RWPE1 (cell line): ENCODE data around the gene ZNF668.

Experiments used
- CTCF ChIA-PET: fragments of 350-600 bp; sonication (Branson Sonifier 250); formaldehyde crosslinking; extraction: SDS; loops from one replicate; lab custom pipeline; 2021; lab: Yijun Ruan, JAX
- POLR2A ChIA-PET: fragments of 400-600 bp; formaldehyde crosslinking; extraction: SDS; loops from one replicate; lab custom pipeline; 2020; ENCODE audit warnings: antibody characterized with exemption; ENCODE audit not compliant: low non-redundant PET; lab: Yijun Ruan, JAX
- DNase-seq: peaks from one replicate; pipeline ENCODE4 v3.0.0; 2012; ENCODE audit warnings: low spot score
- H3K27ac ChIP-seq: fragments of 450-650 bp; 2 replicates; pipeline ENCODE4 v1.5.1; 2017
- TF ChIP-seq, protein P1 (sequence below): fragments of 450-650 bp; conservative IDR thresholded peaks from 2 replicates; pipeline ENCODE4 v1.5.1; 2017; ENCODE audit warnings: low read depth, mild to moderate bottlenecking

Gene ZNF668

DNA sequence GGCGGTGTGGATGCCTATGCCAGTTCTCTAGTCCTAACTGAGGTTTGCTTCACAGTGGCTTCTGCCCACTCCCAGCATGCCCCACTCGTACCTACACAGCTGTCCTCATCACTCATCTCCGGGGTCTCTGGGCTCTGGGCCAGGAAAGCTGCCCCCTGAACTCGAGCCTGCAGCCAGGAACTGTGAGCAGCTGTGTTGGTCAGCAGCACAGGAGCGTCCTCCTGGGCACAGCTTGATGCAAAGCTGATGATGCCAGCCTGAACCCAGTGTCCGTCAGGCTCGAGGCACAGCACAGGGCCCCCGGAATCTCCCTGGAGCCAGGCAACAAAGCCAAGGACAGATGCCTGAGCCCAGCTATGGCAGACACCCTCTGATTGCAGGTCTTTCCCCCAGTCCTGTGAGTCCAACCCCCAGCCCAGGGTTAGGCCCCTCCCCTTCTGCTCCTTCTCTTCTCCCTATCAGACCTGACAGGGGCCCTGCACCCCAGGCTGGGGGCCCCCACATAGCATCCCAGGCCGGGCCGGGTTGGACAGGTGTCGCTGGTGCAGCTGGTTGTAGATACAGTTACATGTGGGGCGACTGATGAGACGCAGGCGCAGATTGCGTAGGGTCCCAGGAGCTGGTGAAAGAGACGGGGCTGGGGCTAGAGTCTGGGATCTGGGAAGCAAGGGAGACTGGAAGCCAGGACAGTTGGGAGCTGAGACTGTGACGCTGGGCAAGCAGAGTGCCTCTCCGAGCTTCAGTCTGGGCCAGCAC lies 12.0 kb upstream of the ZNF668 start:
- ChIA-PET POLR2A (no interaction called here), CTCF (interaction anchor here (0.5 kb wide), 1 partner anchor 86 kb away, joined by 3 read pairs; no protein-coding TSS in a partner anchor)
- H3K27ac ChIP-seq, result peak overlapping the region; percentile 67
- TF ChIP-seq, protein P1, sequence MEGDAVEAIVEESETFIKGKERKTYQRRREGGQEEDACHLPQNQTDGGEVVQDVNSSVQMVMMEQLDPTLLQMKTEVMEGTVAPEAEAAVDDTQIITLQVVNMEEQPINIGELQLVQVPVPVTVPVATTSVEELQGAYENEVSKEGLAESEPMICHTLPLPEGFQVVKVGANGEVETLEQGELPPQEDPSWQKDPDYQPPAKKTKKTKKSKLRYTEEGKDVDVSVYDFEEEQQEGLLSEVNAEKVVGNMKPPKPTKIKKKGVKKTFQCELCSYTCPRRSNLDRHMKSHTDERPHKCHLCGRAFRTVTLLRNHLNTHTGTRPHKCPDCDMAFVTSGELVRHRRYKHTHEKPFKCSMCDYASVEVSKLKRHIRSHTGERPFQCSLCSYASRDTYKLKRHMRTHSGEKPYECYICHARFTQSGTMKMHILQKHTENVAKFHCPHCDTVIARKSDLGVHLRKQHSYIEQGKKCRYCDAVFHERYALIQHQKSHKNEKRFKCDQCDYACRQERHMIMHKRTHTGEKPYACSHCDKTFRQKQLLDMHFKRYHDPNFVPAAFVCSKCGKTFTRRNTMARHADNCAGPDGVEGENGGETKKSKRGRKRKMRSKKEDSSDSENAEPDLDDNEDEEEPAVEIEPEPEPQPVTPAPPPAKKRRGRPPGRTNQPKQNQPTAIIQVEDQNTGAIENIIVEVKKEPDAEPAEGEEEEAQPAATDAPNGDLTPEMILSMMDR, result no peak
- DNase-seq, result no peak

DNA sequence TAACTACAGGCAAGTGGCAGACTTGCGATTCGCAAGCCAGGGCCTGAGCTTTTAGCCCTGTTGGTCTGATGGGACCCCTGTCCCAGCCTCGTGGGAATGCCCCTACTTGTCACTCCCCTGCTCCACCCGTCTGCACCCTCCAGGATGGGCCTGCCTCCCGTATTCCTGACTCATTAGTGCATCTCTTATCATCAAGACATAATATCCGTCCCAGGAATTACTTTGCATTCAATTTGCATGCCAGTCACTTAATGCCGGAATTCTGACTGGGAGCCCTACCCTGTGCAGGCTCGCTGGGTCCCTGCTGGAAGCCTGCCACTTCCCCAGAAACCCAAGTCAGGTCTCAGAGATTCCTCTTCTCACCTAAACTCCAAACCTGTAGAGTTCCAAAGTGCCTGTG lies 11.4 kb upstream of the ZNF668 start:
- H3K27ac ChIP-seq, result peak overlapping the region; percentile 67
- TF ChIP-seq, protein P1, result no peak
- no peak for DNase-seq
- CTCF ChIA-PET, result no interaction called here
- POLR2A ChIA-PET, result no interaction called here

DNA sequence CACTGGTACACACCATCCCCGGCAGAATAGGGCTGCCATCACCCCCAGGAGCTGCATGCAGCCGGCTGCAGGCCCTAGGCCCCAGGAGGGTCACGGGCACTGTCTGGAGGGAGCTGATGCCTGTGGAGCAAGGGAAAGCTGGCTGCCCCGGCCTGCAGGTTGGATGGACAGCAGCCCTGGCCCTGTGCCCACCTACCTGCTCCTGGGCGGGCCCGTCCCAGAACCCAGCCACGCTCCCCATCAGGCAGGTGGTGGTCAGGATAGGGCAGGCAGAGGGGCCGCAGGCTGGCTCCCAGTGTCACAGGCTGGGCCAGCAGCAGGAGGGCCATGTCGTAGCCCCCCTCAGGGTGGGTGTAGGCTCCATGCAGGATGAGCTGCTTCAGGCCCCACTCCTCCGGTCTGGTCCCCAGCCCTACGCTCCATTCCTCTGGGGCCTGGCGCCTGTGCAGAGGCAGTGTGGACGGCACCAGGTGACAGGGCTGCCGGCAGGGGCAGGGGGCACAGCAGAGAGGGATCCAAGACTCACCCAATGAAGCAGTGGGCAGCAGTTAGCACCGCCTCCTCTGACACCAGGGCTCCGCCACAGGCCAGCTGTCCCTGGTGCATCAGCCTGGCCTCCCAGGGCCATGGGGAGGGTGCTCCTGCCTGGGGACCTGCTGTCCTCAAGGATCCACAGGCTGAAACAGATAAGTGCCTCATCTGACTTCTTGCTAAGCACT lies 10.7 kb upstream of the ZNF668 start:
- CTCF ChIA-PET, result no interaction called here
- no peak for DNase-seq
- TF ChIP-seq, protein P1, result no peak
- POLR2A ChIA-PET, result interaction anchor here (1.1 kb wide), 1 partner anchor 11 kb away, joined by 3 read pairs; the partner anchor contains the start of genes ZNF646 and ZNF668
- H3K27ac ChIP-seq, result peak overlapping the region; percentile 67

DNA sequence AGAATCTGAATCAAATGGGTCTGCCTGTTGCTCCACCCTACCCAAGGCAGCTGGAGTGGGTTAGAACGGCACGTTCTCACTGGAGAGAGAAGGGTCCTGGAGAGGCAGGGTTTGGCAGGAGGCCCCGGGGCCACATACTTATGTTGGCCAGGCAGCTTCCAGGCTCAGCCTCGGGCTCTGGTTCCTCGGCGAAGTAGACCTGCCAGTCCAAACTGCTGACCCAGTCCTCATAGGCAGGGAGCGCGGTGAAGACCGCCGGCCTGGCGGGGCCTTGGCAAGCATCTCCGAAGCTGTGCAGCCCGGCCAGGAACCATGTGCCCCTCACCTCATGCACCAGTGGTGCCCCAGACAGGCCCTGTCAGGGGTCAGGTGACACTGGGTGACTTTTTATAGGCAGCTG lies 9.9 kb upstream of the ZNF668 start:
- TF ChIP-seq, protein P1, result no peak
- POLR2A ChIA-PET, result interaction anchor here (1.1 kb wide), 1 partner anchor 10 kb away, joined by 3 read pairs; the partner anchor contains the start of genes ZNF646 and ZNF668

DNA sequence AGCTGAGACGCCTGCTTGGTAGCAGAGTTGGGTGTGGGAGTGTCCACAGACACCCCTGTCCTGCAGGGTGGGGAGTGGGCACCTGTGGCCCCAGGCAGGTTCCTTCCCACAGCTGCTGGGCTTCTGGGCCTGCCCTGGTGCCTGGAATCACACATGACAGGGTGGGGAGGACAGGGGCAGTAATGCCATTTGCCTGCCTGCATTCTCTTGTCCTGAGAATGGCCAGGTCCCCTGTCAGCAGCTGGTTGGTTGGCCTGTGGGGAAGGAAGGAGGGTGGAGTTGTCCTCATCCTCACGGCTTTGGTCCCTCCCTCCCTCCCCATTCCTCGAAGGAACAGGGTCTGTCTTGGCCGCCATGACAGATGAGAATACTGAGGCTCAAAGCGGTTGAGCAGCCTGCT lies 9.5 kb upstream of the ZNF668 start:
- TF ChIP-seq, protein P1, result no peak
- no peak for DNase-seq
- CTCF ChIA-PET, result interaction anchor here (0.6 to 0.8 kb wide), 3 partner anchors 54 to 101 kb away, joined by 3 read pairs; no protein-coding TSS in a partner anchor
- POLR2A ChIA-PET, result interaction anchor here (1.1 kb wide), 1 partner anchor 9 kb away, joined by 3 read pairs; the partner anchor contains the start of genes ZNF646 and ZNF668
- H3K27ac ChIP-seq, result peak overlapping the region; percentile 67

More for the DNA sequence above, 9.9 kb upstream of the ZNF668 start:
- DNase-seq, result no peak
- H3K27ac ChIP-seq, result peak overlapping the region; percentile 67
- CTCF ChIA-PET, result interaction anchor here (0.6 to 0.8 kb wide), 2 partner anchors 54 to 101 kb away, joined by 3 read pairs; no protein-coding TSS in a partner anchor

DNA sequence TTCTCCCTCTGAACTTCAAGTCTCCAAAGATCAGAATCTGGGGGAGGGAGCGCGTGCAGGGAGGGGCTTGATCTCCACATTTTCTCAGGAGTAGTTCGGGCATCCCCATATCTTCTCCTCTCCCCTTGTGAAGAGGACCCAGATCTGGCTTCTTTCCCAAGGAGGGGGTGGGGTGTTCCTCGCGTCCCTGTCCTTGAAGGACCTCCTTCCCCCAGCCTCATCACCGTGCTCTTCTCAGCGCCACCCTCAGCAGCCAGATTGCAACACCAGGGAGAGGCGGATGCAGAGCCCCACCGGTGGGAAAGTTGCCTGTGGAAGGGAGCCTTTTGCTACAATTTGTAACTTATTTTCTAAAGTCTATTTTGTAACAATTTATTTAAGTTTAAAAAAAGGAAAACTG lies 9.0 kb upstream of the ZNF668 start:
- no peak for DNase-seq
- peak overlapping the region; percentile 67 for H3K27ac ChIP-seq
- TF ChIP-seq, protein P1, result no peak
- CTCF ChIA-PET, result interaction anchor here (0.8 kb wide), 2 partner anchors 97 to 100 kb away, joined by 3 read pairs; no protein-coding TSS in a partner anchor
- POLR2A ChIA-PET, result no interaction called here
